Gastroesophageal sphincter (tissue), 3 donors: Measurements from ENCODE around the gene LYSMD1.

Experiments
- CTCF ChIP-seq, 4 experiments: fragments of 200-600 bp in 2 of 4; fragments of 450-650 bp in 2 of 4; sonication (generic) in 1 of 4; IDR thresholded peaks; one replicate each; pipeline ENCODE4 v1.5.1; 2017 to 2019; ENCODE audit warnings: antibody characterized with exemption in 4 of 4, mild to moderate bottlenecking in 2 of 4, moderate library complexity in 2 of 4
- POLR2A ChIP-seq, 2 donors: fragments of 450-650 bp; IDR thresholded peaks; one replicate each; pipeline ENCODE4 v1.6.1; 2017; ENCODE audit warnings: antibody characterized with exemption in 2 of 2, mild to moderate bottlenecking in 2 of 2, moderate library complexity in 1 of 2
- POLR2AphosphoS5 ChIP-seq: sonication (generic); formaldehyde crosslinking; IDR thresholded peaks from one replicate; pipeline ENCODE4 v1.6.1; 2017; ENCODE audit warnings: antibody characterized with exemption

GRCh38 chr1:151175863-151176262 lies 10.2 kb upstream of the LYSMD1 start, which contains the start of gene TMOD4:
- TF ChIP-seq POLR2AphosphoS5 (no peak), CTCF (IDR thresholded peaks at IDR 0.05) (peak in 3 of 4 experiments; percentile 51 to 53 (median 52)), POLR2A (IDR thresholded peaks at IDR 0.05) (no peak)
